ENCODE measurements around the gene UBAP2. TPM values are rescaled to one million over a fixed set of nuclear protein-coding genes. Genes with fewer than 3 reads are reported as not detected.
"Not testable (repeated sequence)": the region's sequence is repeated elsewhere in the genome, so short reads cannot be mapped to it uniquely, and the experiment has no call there.

Gene UBAP2
- total RNA-seq, 1 donor from 2014 or later: 56.2 TPM

GRCh38 chr9:33995449-33995848 lies 53.2 kb downstream of the UBAP2 start:
- no peak for DNase-seq (ENCODE audit: low spot score)
- Mint-ChIP-seq H3K4me3 (no peak overlapping the region), H3K9me3 (no peaks in the 10 kb centered on the region), H3K4me1 (ENCODE audit: low read depth) (no peaks in the 10 kb centered on the region), H3K27ac (no peak overlapping the region), H3K36me3 (ENCODE audit: low read depth) (peaks cover 17% of the 10 kb centered on the region), H3K27me3 (ENCODE audit: insufficient read depth) (no peaks in the 10 kb centered on the region)
- intact Hi-C loops (cut with micrococcal nuclease): no loop called here

- H3K27me3 Mint-ChIP-seq (ENCODE audit: insufficient read depth): no peaks in the 10 kb centered on the region
- H3K27ac Mint-ChIP-seq: no peak overlapping the region
- H3K9me3 Mint-ChIP-seq: no peaks in the 10 kb centered on the region
- peaks cover 10% of the 10 kb centered on the region for H3K4me1 Mint-ChIP-seq (ENCODE audit: low read depth)
- no peak for DNase-seq (ENCODE audit: low spot score)
- H3K4me3 Mint-ChIP-seq: no peak overlapping the region
- peaks cover 21% of the 10 kb centered on the region for H3K36me3 Mint-ChIP-seq (ENCODE audit: low read depth)
- intact Hi-C loops (cut with micrococcal nuclease): no loop called here
Measured at GRCh38 chr9:33993104-33993503, 55.6 kb downstream of the UBAP2 start.

GRCh38 chr9:33992632-33993031 lies 56.1 kb downstream of the UBAP2 start:
- H3K27ac Mint-ChIP-seq: no peak overlapping the region
- H3K4me1 Mint-ChIP-seq (ENCODE audit: low read depth): peaks cover 10% of the 10 kb centered on the region
- H3K4me3 Mint-ChIP-seq: no peak overlapping the region
- H3K9me3 Mint-ChIP-seq: no peaks in the 10 kb centered on the region
- DNase-seq (ENCODE audit: low spot score): no peak
- peaks cover 20% of the 10 kb centered on the region for H3K36me3 Mint-ChIP-seq (ENCODE audit: low read depth)
- H3K27me3 Mint-ChIP-seq (ENCODE audit: insufficient read depth): no peaks in the 10 kb centered on the region
- intact Hi-C loops (cut with micrococcal nuclease): no loop called here

- Mint-ChIP-seq H3K9me3 (no peaks in the 10 kb centered on the region), H3K36me3 (ENCODE audit: low read depth) (peaks cover 21% of the 10 kb centered on the region), H3K4me3 (no peak overlapping the region), H3K27ac (peak overlapping the region; percentile 9), H3K27me3 (ENCODE audit: insufficient read depth) (no peaks in the 10 kb centered on the region), H3K4me1 (ENCODE audit: low read depth) (peaks cover 10% of the 10 kb centered on the region)
- intact Hi-C loops (cut with micrococcal nuclease): no loop called here
- no peak for DNase-seq (ENCODE audit: low spot score)
Measured at GRCh38 chr9:33988219-33988890, 60.3 kb downstream of the UBAP2 start.

GRCh38 chr9:33976414-33976813 lies 72.3 kb downstream of the UBAP2 start:
- Mint-ChIP-seq H3K9me3 (no peaks in the 10 kb centered on the region), H3K27me3 (ENCODE audit: insufficient read depth) (no peaks in the 10 kb centered on the region), H3K4me1 (ENCODE audit: low read depth) (no peaks in the 10 kb centered on the region), H3K4me3 (no peak overlapping the region), H3K36me3 (ENCODE audit: low read depth) (peaks cover 26% of the 10 kb centered on the region), H3K27ac (no peak overlapping the region)
- intact Hi-C loops (cut with micrococcal nuclease): no loop called here
- no peak for DNase-seq (ENCODE audit: low spot score)

GRCh38 chr9:33972698-33973097 lies 76.0 kb downstream of the UBAP2 start:
- Mint-ChIP-seq H3K27ac (no peak overlapping the region), H3K27me3 (ENCODE audit: insufficient read depth) (no peaks in the 10 kb centered on the region), H3K36me3 (ENCODE audit: low read depth) (peaks cover 37% of the 10 kb centered on the region), H3K4me3 (no peak overlapping the region), H3K4me1 (ENCODE audit: low read depth) (no peaks in the 10 kb centered on the region), H3K9me3 (no peaks in the 10 kb centered on the region)
- intact Hi-C loops (cut with micrococcal nuclease): loop anchor here (1.0 kb wide), 1 partner anchor 12 kb away; no protein-coding TSS in a partner anchor
- DNase-seq (ENCODE audit: low spot score): no peak

- Mint-ChIP-seq H3K27me3 (ENCODE audit: insufficient read depth) (no peaks in the 10 kb centered on the region), H3K36me3 (ENCODE audit: low read depth) (peaks cover 17% of the 10 kb centered on the region), H3K27ac (no peak overlapping the region), H3K4me3 (no peak overlapping the region), H3K9me3 (no peaks in the 10 kb centered on the region), H3K4me1 (ENCODE audit: low read depth) (peaks cover 4% of the 10 kb centered on the region)
- no peak for DNase-seq (ENCODE audit: low spot score)
- intact Hi-C loops (cut with micrococcal nuclease): no loop called here
Measured at GRCh38 chr9:33964086-33964768, 84.5 kb downstream of the UBAP2 start.

GRCh38 chr9:33962468-33962867 lies 86.2 kb downstream of the UBAP2 start:
- DNase-seq (ENCODE audit: low spot score); H3K9me3 Mint-ChIP-seq; H3K4me3 Mint-ChIP-seq; H3K4me1 Mint-ChIP-seq (ENCODE audit: low read depth); intact Hi-C loops (cut with micrococcal nuclease); H3K27ac Mint-ChIP-seq; H3K27me3 Mint-ChIP-seq (ENCODE audit: insufficient read depth): not testable (repeated sequence)
- H3K36me3 Mint-ChIP-seq (ENCODE audit: low read depth): peaks cover 14% of the 10 kb centered on the region

GRCh38 chr9:33959725-33960124 lies 89.0 kb downstream of the UBAP2 start:
- no peaks in the 10 kb centered on the region for H3K27me3 Mint-ChIP-seq (ENCODE audit: insufficient read depth)
- intact Hi-C loops (cut with micrococcal nuclease): no loop called here
- no peak overlapping the region for H3K27ac Mint-ChIP-seq
- peaks cover 26% of the 10 kb centered on the region for H3K36me3 Mint-ChIP-seq (ENCODE audit: low read depth)
- DNase-seq (ENCODE audit: low spot score): no peak
- no peak overlapping the region for H3K4me3 Mint-ChIP-seq
- H3K4me1 Mint-ChIP-seq (ENCODE audit: low read depth): peaks cover 4% of the 10 kb centered on the region
- no peaks in the 10 kb centered on the region for H3K9me3 Mint-ChIP-seq

GRCh38 chr9:33956544-33956943 lies 92.1 kb downstream of the UBAP2 start:
- Mint-ChIP-seq H3K27me3 (ENCODE audit: insufficient read depth) (no peaks in the 10 kb centered on the region), H3K36me3 (ENCODE audit: low read depth) (peaks cover 38% of the 10 kb centered on the region), H3K4me3 (no peak overlapping the region), H3K9me3 (no peaks in the 10 kb centered on the region), H3K4me1 (ENCODE audit: low read depth) (no peaks in the 10 kb centered on the region), H3K27ac (no peak overlapping the region)
- no peak for DNase-seq (ENCODE audit: low spot score)
- intact Hi-C loops (cut with micrococcal nuclease): no loop called here

GRCh38 chr9:33952066-33952465 lies 96.6 kb downstream of the UBAP2 start:
- no peak overlapping the region for H3K27ac Mint-ChIP-seq
- no peaks in the 10 kb centered on the region for H3K9me3 Mint-ChIP-seq

GRCh38 chr9:33950371-33950770 lies 98.3 kb downstream of the UBAP2 start:
- Mint-ChIP-seq H3K4me3 (no peak overlapping the region), H3K36me3 (ENCODE audit: low read depth) (peaks cover 45% of the 10 kb centered on the region), H3K9me3 (no peaks in the 10 kb centered on the region), H3K27ac (no peak overlapping the region), H3K27me3 (ENCODE audit: insufficient read depth) (no peaks in the 10 kb centered on the region), H3K4me1 (ENCODE audit: low read depth) (no peaks in the 10 kb centered on the region)
- no peak for DNase-seq (ENCODE audit: low spot score)
- intact Hi-C loops (cut with micrococcal nuclease): no loop called here

More at GRCh38 chr9:33952066-33952465, 96.6 kb downstream of the UBAP2 start:
- H3K4me3 Mint-ChIP-seq: no peak overlapping the region
- no peaks in the 10 kb centered on the region for H3K4me1 Mint-ChIP-seq (ENCODE audit: low read depth)
- no peaks in the 10 kb centered on the region for H3K27me3 Mint-ChIP-seq (ENCODE audit: insufficient read depth)
- peaks cover 47% of the 10 kb centered on the region for H3K36me3 Mint-ChIP-seq (ENCODE audit: low read depth)
- intact Hi-C loops (cut with micrococcal nuclease): no loop called here
- no peak for DNase-seq (ENCODE audit: low spot score)

- no peaks in the 10 kb centered on the region for H3K9me3 Mint-ChIP-seq
- H3K36me3 Mint-ChIP-seq (ENCODE audit: low read depth): peaks cover 49% of the 10 kb centered on the region
- intact Hi-C loops (cut with micrococcal nuclease): no loop called here
- H3K4me3 Mint-ChIP-seq: no peak overlapping the region
- no peak overlapping the region for H3K27ac Mint-ChIP-seq
- H3K4me1 Mint-ChIP-seq (ENCODE audit: low read depth): no peaks in the 10 kb centered on the region
- H3K27me3 Mint-ChIP-seq (ENCODE audit: insufficient read depth): no peaks in the 10 kb centered on the region
- DNase-seq (ENCODE audit: low spot score): no peak
Measured at GRCh38 chr9:33946779-33947535, 101.7 kb downstream of the UBAP2 start.
